ENCODE data around the gene SHLD2.
A peak's percentile ranks its signal among the peaks of the same experiment; 100 is the strongest.
"Not testable (repeated sequence)": the region's sequence is repeated elsewhere in the genome, so short reads cannot be mapped to it uniquely, and the experiment has no call there.

SHLD2 gene

DNA sequence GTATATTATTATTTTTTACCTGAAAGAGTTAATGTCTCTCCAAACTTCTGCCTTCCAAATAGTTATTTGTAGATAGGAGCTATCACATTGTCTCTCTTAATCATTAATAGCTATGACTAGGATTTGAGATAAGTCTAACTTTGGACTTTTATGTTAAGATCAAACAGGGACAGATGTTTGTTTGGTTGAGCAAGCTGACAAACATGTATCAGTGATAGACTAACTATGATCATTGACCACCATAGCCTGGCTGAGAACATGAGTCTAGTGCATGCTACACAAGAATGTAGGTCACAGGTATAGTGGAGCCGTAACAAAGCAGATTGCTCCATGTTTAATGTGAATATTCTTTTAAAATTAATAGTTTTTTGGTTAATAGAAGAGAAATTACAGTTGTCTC lies 76.7 kb downstream of the SHLD2 start:
- H3K27ac ChIP-seq; DNase-seq; H3K4me3 ChIP-seq (ENCODE audit: low read depth, low read length); H3K36me3 ChIP-seq; H3K9me3 ChIP-seq (ENCODE audit: severe bottlenecking); H3K27me3 ChIP-seq (ENCODE audit: insufficient read depth, low read depth, severe bottlenecking): not testable (repeated sequence)

DNA sequence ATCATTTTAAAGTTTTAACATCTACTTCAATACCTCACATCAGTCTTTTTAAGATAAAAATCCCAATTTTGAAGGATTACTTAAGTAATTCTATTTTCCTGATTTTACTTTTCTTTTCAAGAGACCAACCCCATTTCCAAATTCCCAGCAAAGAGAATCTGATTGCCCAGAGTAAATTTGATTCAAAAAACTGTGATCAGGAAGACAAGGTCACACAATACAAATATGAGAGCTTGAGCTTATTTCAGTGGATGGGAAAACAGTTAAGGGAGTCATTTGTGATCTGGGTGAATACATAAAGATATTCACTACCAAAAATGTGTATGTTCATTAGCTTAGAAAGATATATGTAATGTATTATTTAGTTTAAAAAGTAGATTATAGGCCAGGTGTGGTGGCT lies 77.2 kb downstream of the SHLD2 start:
- not testable (repeated sequence) for H3K36me3 ChIP-seq; DNase-seq; H3K4me3 ChIP-seq (ENCODE audit: low read depth, low read length); H3K27ac ChIP-seq; H3K9me3 ChIP-seq (ENCODE audit: severe bottlenecking); H3K27me3 ChIP-seq (ENCODE audit: insufficient read depth, low read depth, severe bottlenecking)

DNA sequence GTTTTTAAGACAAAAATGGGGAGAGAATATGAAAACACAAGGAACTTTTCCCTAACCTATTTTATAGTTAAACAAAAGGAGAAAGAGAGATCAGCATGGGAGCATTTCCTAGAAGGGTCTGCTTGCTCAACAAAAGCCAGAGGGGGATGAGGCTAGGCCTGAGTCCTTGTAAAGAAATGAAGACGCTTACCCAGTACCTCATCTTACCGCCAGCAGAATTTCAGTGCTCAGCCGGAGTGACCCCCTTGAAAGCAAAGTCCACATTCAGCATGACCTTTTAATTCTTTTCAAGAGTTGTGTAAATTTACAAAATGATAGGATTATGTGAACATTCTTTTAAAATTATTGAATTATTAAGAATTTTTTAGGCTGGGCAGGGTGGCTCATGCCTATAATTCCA lies 82.6 kb downstream of the SHLD2 start:
- not testable (repeated sequence) for H3K36me3 ChIP-seq; H3K4me3 ChIP-seq (ENCODE audit: low read depth, low read length); H3K27me3 ChIP-seq (ENCODE audit: insufficient read depth, low read depth, severe bottlenecking); DNase-seq; H3K27ac ChIP-seq; H3K9me3 ChIP-seq (ENCODE audit: severe bottlenecking)

DNA sequence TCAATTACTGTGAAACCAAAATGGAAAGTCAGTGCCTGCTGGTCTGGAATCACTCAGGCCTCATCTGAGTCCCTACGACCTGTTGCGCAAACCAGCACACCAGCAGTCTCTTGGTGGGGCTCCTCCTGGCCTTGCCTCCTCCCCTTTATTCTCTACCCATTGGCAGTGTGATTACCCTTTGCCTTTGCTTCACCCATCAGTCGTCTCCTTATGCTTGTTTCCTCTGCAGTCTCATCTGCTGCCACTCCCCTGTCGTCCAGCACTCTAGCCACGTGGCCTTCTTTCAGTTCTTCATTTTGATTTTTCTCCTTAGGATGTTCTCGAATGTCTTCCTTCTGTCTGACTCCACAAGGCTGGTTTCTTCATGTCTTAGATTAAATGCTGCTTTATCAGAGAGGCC lies 89.4 kb downstream of the SHLD2 start:
- DNase-seq; H3K9me3 ChIP-seq (ENCODE audit: severe bottlenecking); H3K27me3 ChIP-seq (ENCODE audit: insufficient read depth, low read depth, severe bottlenecking); H3K4me3 ChIP-seq (ENCODE audit: low read depth, low read length); H3K36me3 ChIP-seq; H3K27ac ChIP-seq: not testable (repeated sequence)

DNA sequence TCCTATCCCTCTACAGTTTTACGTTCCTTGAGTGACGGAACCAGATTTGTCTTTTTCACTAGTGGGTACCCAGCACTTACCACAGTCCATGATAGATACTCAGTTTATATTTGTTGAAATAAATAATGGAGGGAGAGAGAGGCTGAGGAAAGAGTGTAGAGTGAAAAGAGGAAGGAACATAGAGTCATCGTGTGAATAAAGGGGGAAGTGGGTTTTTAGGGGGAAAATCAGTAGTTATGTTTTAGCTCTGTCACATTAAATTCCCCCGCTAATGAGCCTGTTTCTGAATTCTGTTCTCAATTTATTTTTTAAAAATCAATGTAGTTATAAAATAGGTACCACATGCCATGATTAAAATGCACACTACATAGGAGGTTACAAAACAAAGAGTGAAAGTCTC lies 91.0 kb downstream of the SHLD2 start:
- H3K36me3 ChIP-seq; H3K27me3 ChIP-seq (ENCODE audit: insufficient read depth, low read depth, severe bottlenecking); H3K4me3 ChIP-seq (ENCODE audit: low read depth, low read length); DNase-seq; H3K9me3 ChIP-seq (ENCODE audit: severe bottlenecking); H3K27ac ChIP-seq: not testable (repeated sequence)

DNA sequence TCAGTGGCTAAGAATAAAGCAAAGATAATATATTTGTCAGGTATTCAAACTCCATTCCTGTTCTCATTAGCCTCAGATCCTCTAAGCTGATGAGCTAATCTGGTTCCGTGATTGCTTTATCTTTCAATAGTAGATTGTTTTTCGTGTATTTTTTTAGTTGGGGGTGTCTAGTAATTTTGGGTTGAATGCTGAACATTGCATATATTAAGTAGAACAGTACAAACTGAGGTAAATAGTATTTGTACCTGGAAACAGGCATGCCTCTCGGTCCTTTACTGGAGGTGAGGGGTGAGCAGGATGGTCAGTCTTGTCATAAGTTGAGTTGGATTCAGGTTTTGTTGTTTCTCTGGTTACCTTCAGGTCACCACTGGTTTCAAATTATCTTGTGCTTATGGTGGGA lies 92.6 kb downstream of the SHLD2 start:
- H3K9me3 ChIP-seq (ENCODE audit: severe bottlenecking); H3K27me3 ChIP-seq (ENCODE audit: insufficient read depth, low read depth, severe bottlenecking); H3K27ac ChIP-seq; H3K36me3 ChIP-seq; H3K4me3 ChIP-seq (ENCODE audit: low read depth, low read length); DNase-seq: not testable (repeated sequence)

DNA sequence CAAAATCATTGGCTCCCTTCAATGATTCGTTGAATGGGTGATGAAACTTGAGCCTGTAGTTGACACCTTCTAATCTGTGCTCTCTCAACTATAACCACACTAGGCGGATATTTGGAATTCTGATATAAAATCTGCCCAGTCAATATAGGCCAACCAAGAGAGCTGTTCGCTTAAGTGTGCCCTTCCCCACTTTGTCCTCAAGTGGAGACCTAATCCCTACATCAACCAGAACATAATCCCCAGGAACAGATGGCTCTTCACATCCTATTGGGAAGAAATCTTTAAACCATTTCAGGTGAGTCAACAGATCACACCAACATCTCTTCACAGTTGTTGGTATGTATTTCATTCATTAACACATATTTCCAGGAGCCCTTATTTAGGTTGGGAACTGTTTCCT lies 96.8 kb downstream of the SHLD2 start:
- not testable (repeated sequence) for H3K27ac ChIP-seq; H3K27me3 ChIP-seq (ENCODE audit: insufficient read depth, low read depth, severe bottlenecking); H3K4me3 ChIP-seq (ENCODE audit: low read depth, low read length); H3K36me3 ChIP-seq; H3K9me3 ChIP-seq (ENCODE audit: severe bottlenecking)
- peak; percentile 52 for DNase-seq

DNA sequence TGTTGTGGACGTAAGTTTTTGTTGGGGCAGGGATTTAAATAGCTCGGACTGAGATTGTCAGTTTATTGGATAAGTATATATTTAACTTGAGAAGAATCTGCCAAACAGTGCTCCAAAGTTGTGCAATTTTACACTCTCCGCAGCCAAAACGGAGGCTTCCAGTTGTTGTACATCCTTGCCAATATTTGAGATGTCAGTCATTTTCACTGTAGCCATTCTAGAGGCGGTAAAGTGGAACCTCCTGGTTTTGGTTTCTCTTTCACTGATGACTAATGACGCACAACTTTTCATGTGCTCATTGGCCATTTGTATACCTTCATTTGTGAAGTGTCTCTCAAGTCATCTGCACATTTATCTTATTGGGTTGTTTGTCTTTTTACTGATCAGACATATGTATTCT lies 105.9 kb downstream of the SHLD2 start:
- H3K36me3 ChIP-seq; H3K27me3 ChIP-seq (ENCODE audit: insufficient read depth, low read depth, severe bottlenecking); H3K9me3 ChIP-seq (ENCODE audit: severe bottlenecking); H3K27ac ChIP-seq; DNase-seq; H3K4me3 ChIP-seq (ENCODE audit: low read depth, low read length): not testable (repeated sequence)

DNA sequence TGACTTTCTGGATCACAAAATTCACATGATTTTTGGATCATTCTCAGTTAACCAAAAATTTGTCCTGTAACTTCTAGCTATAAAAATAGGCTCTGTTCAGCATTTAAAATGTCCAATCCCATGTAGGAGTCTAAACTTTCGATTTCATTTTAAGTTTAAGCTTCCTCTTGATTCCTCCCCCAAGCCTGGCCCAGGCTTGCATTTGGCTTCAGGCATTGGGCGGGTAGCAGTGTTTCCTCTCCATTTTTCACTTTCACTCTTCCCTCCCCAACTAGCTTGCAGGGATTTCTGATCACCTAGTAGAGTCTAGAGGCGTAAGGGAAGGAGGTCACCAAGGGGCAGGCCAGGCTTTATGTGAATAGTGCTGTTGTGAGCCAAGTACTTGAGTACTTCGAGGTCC lies 109.8 kb downstream of the SHLD2 start:
- H3K36me3 ChIP-seq; H3K4me3 ChIP-seq (ENCODE audit: low read depth, low read length); DNase-seq; H3K27me3 ChIP-seq (ENCODE audit: insufficient read depth, low read depth, severe bottlenecking); H3K27ac ChIP-seq; H3K9me3 ChIP-seq (ENCODE audit: severe bottlenecking): not testable (repeated sequence)

DNA sequence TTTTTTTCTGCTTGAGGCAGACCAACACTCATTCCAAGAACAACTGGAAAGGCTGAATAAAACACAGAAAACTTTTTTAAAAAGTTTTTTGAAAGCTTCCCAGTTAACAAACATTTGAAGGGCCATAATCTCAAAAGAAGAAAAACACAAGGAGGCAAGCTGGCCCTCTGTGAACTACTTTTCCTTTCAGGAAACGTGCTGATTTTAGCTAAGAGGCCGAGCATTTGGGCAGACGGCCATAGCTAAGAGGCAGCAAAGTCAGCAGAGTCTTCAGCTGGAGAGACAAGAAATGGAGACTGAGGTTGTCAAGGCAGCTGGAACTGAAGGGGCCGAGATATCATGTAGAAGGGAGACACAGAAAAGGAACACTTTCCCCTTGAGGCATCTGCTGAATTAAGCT lies 111.9 kb downstream of the SHLD2 start:
- DNase-seq; H3K4me3 ChIP-seq (ENCODE audit: low read depth, low read length); H3K27ac ChIP-seq; H3K27me3 ChIP-seq (ENCODE audit: insufficient read depth, low read depth, severe bottlenecking); H3K36me3 ChIP-seq; H3K9me3 ChIP-seq (ENCODE audit: severe bottlenecking): not testable (repeated sequence)

DNA sequence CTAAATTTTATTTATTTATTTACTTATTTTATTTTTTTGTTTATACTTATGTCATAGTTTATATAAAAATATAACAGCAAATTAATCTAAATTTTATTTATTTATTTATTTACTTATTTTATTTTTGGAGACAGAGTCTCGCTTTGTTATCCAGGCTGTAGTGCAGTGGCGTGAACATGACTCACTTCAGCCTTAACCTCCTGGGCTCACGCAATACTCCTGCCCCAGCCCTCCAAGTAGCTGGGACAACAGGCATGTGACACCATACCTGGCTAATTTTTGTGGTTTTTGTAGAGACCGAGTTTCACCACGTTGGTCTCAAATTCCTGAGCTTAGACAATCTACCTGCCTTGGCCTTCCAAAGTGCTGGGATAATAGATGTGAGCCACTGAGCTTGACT lies 115.3 kb downstream of the SHLD2 start:
- not testable (repeated sequence) for H3K4me3 ChIP-seq (ENCODE audit: low read depth, low read length); DNase-seq; H3K27ac ChIP-seq; H3K9me3 ChIP-seq (ENCODE audit: severe bottlenecking); H3K36me3 ChIP-seq; H3K27me3 ChIP-seq (ENCODE audit: insufficient read depth, low read depth, severe bottlenecking)

DNA sequence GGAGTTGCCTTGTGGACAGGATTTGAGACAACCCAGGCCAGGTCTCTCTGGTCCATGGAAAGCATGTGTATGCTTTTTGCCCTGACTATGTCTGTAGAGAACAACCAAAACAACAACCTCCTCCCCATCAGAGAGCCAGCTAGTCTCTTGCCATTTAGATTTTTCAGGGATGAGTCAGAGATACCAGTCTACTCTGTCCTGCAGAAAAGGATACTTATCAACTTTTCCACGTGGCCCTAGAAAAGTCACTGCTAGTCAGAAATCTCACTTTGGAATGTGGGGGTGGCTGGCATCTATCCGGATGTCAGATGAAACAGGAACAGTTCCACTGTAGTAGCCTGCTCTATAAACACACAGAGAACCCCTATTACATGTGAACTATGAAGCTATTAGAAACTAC lies 116.8 kb downstream of the SHLD2 start:
- not testable (repeated sequence) for H3K9me3 ChIP-seq (ENCODE audit: severe bottlenecking); H3K27ac ChIP-seq; H3K36me3 ChIP-seq; H3K4me3 ChIP-seq (ENCODE audit: low read depth, low read length); H3K27me3 ChIP-seq (ENCODE audit: insufficient read depth, low read depth, severe bottlenecking); DNase-seq

DNA sequence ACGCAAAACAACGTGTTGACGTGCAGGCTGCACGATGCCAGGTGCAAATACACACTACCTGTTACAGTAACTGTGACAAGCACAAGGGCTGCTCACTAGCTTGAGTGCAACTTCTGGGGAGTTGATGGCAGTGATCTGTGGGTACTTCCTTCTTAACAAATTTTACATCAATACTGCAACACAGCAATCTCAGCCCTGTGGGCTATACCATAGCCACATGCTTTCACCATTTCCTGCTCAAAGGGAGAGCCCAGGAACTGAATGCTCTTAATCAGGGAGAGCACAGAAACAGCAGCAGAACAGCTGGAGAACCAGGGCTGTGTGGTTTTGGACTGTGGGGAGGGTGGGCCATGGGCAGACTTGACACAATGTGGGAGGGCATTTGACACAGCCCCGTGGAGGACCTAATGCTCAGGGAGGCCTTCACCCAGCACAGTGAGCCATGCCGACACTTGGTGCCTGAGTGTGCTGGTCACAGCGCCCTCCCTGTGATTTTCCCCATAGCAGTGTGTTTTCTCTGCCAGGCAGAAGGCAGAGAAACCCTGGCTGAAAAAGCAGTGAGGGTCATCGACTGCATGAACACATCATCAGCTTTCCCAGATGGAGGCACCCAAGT lies 118.3 kb downstream of the SHLD2 start:
- not testable (repeated sequence) for H3K27ac ChIP-seq; H3K27me3 ChIP-seq (ENCODE audit: insufficient read depth, low read depth, severe bottlenecking)

DNA sequence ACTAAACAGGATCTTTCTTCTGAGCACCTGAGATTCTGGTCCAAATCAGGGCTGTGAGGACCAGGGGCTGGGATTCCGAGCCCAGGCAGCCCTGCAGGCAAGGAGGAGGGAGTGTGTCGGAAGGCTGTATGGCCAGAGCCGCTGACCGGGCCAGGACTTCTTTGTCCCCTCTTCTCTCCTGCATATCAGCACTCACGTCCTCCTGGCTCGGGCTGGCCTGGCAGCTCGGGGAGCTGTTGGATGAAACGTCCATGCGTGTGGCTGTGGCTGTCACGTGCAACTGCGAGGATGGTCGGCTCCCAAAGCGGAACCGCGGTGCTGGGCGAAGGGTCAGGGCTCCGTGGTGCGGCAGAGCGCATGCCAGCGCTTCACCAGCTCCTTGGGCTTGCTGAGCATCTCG lies 118.8 kb downstream of the SHLD2 start:
- not testable (repeated sequence) for H3K36me3 ChIP-seq; DNase-seq; H3K9me3 ChIP-seq (ENCODE audit: severe bottlenecking); H3K27ac ChIP-seq; H3K4me3 ChIP-seq (ENCODE audit: low read depth, low read length); H3K27me3 ChIP-seq (ENCODE audit: insufficient read depth, low read depth, severe bottlenecking)

More for the DNA sequence above, 118.3 kb downstream of the SHLD2 start:
- H3K4me3 ChIP-seq (ENCODE audit: low read depth, low read length); H3K9me3 ChIP-seq (ENCODE audit: severe bottlenecking); H3K36me3 ChIP-seq; DNase-seq: not testable (repeated sequence)

DNA sequence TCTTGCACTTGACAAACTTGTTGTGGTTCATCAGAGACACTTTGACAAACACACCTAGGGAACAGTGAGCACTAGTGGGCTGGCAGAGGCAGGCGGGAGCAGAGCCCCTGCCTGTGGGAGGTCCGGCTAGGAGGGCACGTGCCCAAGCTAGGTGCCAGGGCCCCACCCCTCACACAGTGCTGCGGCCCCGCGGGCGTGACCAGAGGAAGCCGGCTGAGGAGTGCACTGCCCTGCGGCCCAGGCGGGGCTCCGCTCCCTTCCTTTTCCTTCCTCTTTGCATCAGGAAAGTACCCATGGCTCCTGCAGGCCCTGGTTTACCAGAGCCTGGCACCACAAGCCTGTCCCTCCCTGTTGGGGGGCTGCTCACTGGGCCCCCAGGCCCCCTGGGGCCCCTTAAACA lies 121.1 kb downstream of the SHLD2 start:
- not testable (repeated sequence) for DNase-seq; H3K27me3 ChIP-seq (ENCODE audit: insufficient read depth, low read depth, severe bottlenecking); H3K9me3 ChIP-seq (ENCODE audit: severe bottlenecking); H3K4me3 ChIP-seq (ENCODE audit: low read depth, low read length); H3K36me3 ChIP-seq; H3K27ac ChIP-seq

DNA sequence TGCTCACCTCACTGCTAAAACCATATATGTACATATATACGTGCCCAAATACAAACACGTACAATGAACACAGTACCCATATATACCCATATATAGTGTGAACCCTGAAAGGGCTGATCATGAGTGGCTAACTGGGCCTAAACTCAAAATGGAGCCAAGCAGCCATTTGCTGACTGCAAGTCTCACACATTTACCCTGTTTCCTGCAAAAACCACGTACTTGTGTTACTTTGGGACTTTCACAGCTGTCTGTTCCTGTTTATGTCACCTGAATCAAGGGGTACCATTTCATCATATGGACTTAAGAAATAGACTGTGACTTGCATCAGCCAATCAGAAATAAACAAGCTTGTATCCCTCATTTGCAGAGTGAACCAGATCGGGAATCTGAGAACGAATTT lies 124.4 kb downstream of the SHLD2 start:
- H3K27me3 ChIP-seq (ENCODE audit: insufficient read depth, low read depth, severe bottlenecking); DNase-seq; H3K4me3 ChIP-seq (ENCODE audit: low read depth, low read length); H3K9me3 ChIP-seq (ENCODE audit: severe bottlenecking); H3K27ac ChIP-seq; H3K36me3 ChIP-seq: not testable (repeated sequence)

All from WERI-Rb-1 (cell line).